Fibroblast of mammary gland (primary cell): ENCODE measurements around the gene PARVA.
"Not testable (repeated sequence)": the region's sequence is repeated elsewhere in the genome, so short reads cannot be mapped to it uniquely, and the experiment has no call there.

Experiments used
- DNase-seq: peaks from one replicate; pipeline ENCODE4 v3.0.0-alpha.2; 2010; ENCODE audit warnings: low read depth
- H3K4me3 ChIP-seq: 2 replicates; pipeline ENCODE4 v1.5.1; 2011; ENCODE audit warnings: low read depth, mild to moderate bottlenecking, low read length, moderate library complexity; ENCODE audit not compliant: control insufficient read depth
- CTCF ChIP-seq: conservative IDR thresholded peaks from 2 replicates; pipeline ENCODE4 v1.5.1; 2011; ENCODE audit warnings: low read depth, low read length, inconsistent platforms; ENCODE audit not compliant: control insufficient read depth, insufficient read depth

The PARVA gene

GRCh38 chr11:12520054-12520453 lies 142.7 kb downstream of the PARVA start:
- DNase-seq: no peak
- TF ChIP-seq CTCF: no peak
- no peak overlapping the region for H3K4me3 ChIP-seq

GRCh38 chr11:12520576-12520975 lies 143.2 kb downstream of the PARVA start:
- not testable (repeated sequence) for H3K4me3 ChIP-seq

GRCh38 chr11:12523180-12523924 lies 146.0 kb downstream of the PARVA start:
- H3K4me3 ChIP-seq: no peak overlapping the region
- DNase-seq: no peak
- no peak for TF ChIP-seq CTCF

More at GRCh38 chr11:12520576-12520975, 143.2 kb downstream of the PARVA start:
- DNase-seq: not testable (repeated sequence)

- no peak for TF ChIP-seq CTCF
- H3K4me3 ChIP-seq: no peak overlapping the region
- no peak for DNase-seq
Observed at GRCh38 chr11:12524865-12525264, 147.5 kb downstream of the PARVA start.

- no peak for DNase-seq
- TF ChIP-seq CTCF: no peak
- H3K4me3 ChIP-seq: no peak overlapping the region
Observed at GRCh38 chr11:12525466-12526055, 148.2 kb downstream of the PARVA start.

- no peak for TF ChIP-seq CTCF
- no peak overlapping the region for H3K4me3 ChIP-seq
- DNase-seq: peak; percentile 83
Observed at GRCh38 chr11:12526789-12527188, 149.4 kb downstream of the PARVA start.

DNA sequence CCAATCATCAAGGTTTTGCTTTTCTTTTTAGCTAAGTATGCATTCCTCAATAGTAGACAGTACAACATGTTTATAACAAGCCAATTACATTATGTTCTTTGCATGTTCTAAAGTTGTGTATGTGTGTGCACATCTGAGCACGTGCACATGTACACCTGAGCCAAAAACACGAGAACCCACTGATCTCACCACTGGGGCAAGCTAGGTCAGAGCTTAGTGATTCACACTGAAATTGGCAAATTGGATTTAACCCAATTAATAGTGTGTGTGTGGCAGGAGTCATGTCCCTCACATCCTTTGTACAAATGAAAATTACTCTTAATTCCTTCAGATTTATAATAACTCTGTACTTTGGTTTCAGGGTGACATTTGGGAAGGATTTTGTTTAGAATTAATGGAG lies 151.1 kb downstream of the PARVA start:
- peak; percentile 55 for DNase-seq
- H3K4me3 ChIP-seq: no peak overlapping the region
- no peak for TF ChIP-seq CTCF
